ENCODE data around the gene REC114.

- TF ChIP-seq CTCF (IDR thresholded peaks at IDR 0.05) (no peak), ZFX (IDR thresholded peaks at IDR 0.05; ENCODE audit: borderline replicate concordance) (no peak)
Measured at GRCh38 chr15:73455876-73456275, 12.9 kb downstream of the REC114 start.
